NB4 (cell line): ENCODE measurements around the gene ARHGAP21.

ENCODE experiments used
- CTCF ChIP-seq: IDR thresholded peaks from one replicate; pipeline ENCODE4 v1.5.1; 2012; ENCODE audit warnings: low read depth, low read length
- MAX ChIP-seq: IDR thresholded peaks from 2 replicates; pipeline ENCODE4 v1.6.1; 2011; ENCODE audit warnings: low read depth, low read length

- TF ChIP-seq CTCF (no peak), MAX (no peak)
These were observed 182.4 kb downstream of the ARHGAP21 start for GRCh38 chr10:24541239-24541753.
